Liver (tissue), 3 donors: ENCODE data around the gene HRH2.

Experiments used
- ATF3 ChIP-seq: IDR thresholded peaks from 2 replicates; pipeline ENCODE4 v1.6.1; 2016; ENCODE audit warnings: antibody characterized with exemption
- CTCF ChIP-seq: fragments of 150-350 bp; IDR thresholded peaks from 2 replicates; pipeline ENCODE4 v1.5.1; 2017; ENCODE audit warnings: improper control_type of control experiment, low read depth, low read length; ENCODE audit not compliant: missing input control
- EGR1 ChIP-seq, 2 donors: IDR thresholded peaks; 2 replicates each; pipeline ENCODE4 v1.6.1; 2016 to 2018; ENCODE audit warnings: antibody characterized with exemption in 2 of 2, low read depth in 2 of 2
- MAX ChIP-seq: IDR thresholded peaks from 2 replicates; pipeline ENCODE4 v1.6.1; 2016; ENCODE audit warnings: antibody characterized with exemption
- RAD21 ChIP-seq, 2 donors: IDR thresholded peaks; 2 replicates each; pipeline ENCODE4 v1.6.1; 2016; ENCODE audit warnings: antibody characterized with exemption in 2 of 2, mild to moderate bottlenecking in 2 of 2
- REST ChIP-seq: IDR thresholded peaks from 2 replicates; pipeline ENCODE4 v1.6.1; 2016; ENCODE audit warnings: antibody characterized with exemption, mild to moderate bottlenecking
- RXRA ChIP-seq, 2 donors: IDR thresholded peaks; 2 replicates each; pipeline ENCODE4 v1.6.1; 2017 to 2018; ENCODE audit warnings: antibody characterized with exemption in 2 of 2, mild to moderate bottlenecking in 1 of 2
- SP1 ChIP-seq: IDR thresholded peaks from 2 replicates; pipeline ENCODE4 v1.6.1; 2018; ENCODE audit warnings: antibody characterized with exemption, mild to moderate bottlenecking
- TAF1 ChIP-seq: conservative IDR thresholded peaks from 2 replicates; pipeline ENCODE4 v1.6.1; 2016; ENCODE audit warnings: antibody characterized with exemption, mild to moderate bottlenecking
- donor health status: healthy.
- donor health status: healthy.

- TF ChIP-seq MAX = no peak
- TF ChIP-seq CTCF = no peak
- TF ChIP-seq SP1 = no peak
- TF ChIP-seq ATF3 = no peak
- TF ChIP-seq EGR1 (IDR thresholded peaks at IDR 0.05; ENCODE audit: low read depth in 2 of 2) = no peak
- TF ChIP-seq REST = no peak
- no peak for TF ChIP-seq RXRA (IDR thresholded peaks at IDR 0.05)
- TF ChIP-seq RAD21 (IDR thresholded peaks at IDR 0.05) = no peak
- TF ChIP-seq TAF1 = no peak
These were observed 41.8 kb upstream of the HRH2 start for GRCh38 chr5:175616083-175616482.
